Measurements from ENCODE around the gene COL15A1.

The COL15A1 gene

DNA sequence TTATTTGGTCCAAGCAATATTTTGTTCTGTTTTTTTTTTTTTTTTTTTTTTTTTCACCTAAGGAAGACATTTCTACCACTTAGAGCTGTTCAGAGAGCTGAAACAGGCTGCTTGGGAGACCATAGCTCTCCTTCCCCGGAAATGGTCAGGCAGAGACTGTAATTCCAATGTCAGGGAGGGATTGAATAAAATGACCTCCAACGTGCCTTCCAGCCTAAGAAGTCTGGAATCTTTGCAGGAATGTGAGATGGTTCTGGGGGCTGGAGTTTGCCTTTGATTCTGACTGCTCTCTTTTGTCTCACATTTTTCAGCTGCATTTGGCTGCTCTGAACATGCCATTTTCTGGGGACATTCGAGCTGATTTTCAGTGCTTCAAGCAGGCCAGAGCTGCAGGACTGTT, 122.9 kb downstream of the COL15A1 start:
- no peak for DNase-seq (ENCODE audit: extremely low spot score)
- CTCF ChIA-PET, result no interaction called here
- no peak for TF ChIP-seq LEF1 (IDR thresholded peaks at IDR 0.05; ENCODE audit: borderline replicate concordance)
- no peak for TF ChIP-seq FOXA1 (IDR thresholded peaks at IDR 0.05)
- TF ChIP-seq SP1 (IDR thresholded peaks at IDR 0.05), result no peak
- TF ChIP-seq FOXM1 (IDR thresholded peaks at IDR 0.05; ENCODE audit: borderline replicate concordance), result no peak
- no peak for TF ChIP-seq ARNT (IDR thresholded peaks at IDR 0.05)
- TF ChIP-seq ELF4 (IDR thresholded peaks at IDR 0.05), result no peak
- no peak for TF ChIP-seq BHLHE40 (IDR thresholded peaks at IDR 0.05; ENCODE audit: borderline replicate concordance)
- TF ChIP-seq SUZ12 (IDR thresholded peaks at IDR 0.05), result no peak
- no peak for TF ChIP-seq FOXK2 (IDR thresholded peaks at IDR 0.05)
- TF ChIP-seq HDGF (IDR thresholded peaks at IDR 0.05; ENCODE audit: borderline replicate concordance), result no peak
- POLR2A ChIA-PET, result no interaction called here

DNA sequence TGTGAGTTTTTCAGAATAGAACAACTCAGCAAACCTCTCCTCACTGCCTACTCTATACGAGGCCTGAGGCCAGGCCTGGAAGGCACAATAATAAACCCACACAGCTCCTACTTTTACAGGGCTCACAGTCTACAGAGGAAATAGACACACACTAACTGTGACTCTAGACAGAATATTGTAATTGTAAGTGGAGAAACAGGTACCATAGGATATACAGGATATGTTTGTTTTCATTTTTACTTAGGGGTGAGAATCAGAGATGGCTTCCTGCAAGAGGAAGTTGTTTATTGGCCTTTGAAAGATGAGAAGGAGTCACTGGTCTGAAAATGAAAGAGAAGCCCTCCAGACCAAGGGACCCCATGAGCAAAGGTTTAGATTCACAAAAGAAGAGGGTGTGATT, 125.4 kb downstream of the COL15A1 start:
- POLR2A ChIA-PET, result no interaction called here
- CTCF ChIA-PET, result no interaction called here
- no peak for DNase-seq (ENCODE audit: extremely low spot score)
- no peak for TF ChIP-seq HDGF (IDR thresholded peaks at IDR 0.05; ENCODE audit: borderline replicate concordance)
- no peak for TF ChIP-seq FOXK2 (IDR thresholded peaks at IDR 0.05)
- no peak for TF ChIP-seq PKNOX1 (IDR thresholded peaks at IDR 0.05)
- TF ChIP-seq ARNT (IDR thresholded peaks at IDR 0.05), result no peak
- no peak for TF ChIP-seq SP1 (IDR thresholded peaks at IDR 0.05)
- no peak for TF ChIP-seq ZNF384 (IDR thresholded peaks at IDR 0.05)
- TF ChIP-seq TARDBP (IDR thresholded peaks at IDR 0.05), result no peak
- TF ChIP-seq ELF4 (IDR thresholded peaks at IDR 0.05), result no peak
- no peak for TF ChIP-seq SUZ12 (IDR thresholded peaks at IDR 0.05)

GRCh38 chr9:99069546-99069945, 125.8 kb downstream of the COL15A1 start:
- ChIA-PET CTCF (no interaction called here), POLR2A (no interaction called here)
- TF ChIP-seq FOXK2 (IDR thresholded peaks at IDR 0.05), result no peak
- no peak for TF ChIP-seq BHLHE40 (IDR thresholded peaks at IDR 0.05; ENCODE audit: borderline replicate concordance)
- no peak for TF ChIP-seq FOXM1 (IDR thresholded peaks at IDR 0.05; ENCODE audit: borderline replicate concordance)
- no peak for TF ChIP-seq SUZ12 (IDR thresholded peaks at IDR 0.05)
- no peak for TF ChIP-seq PKNOX1 (IDR thresholded peaks at IDR 0.05)
- TF ChIP-seq ARNT (IDR thresholded peaks at IDR 0.05), result no peak
- TF ChIP-seq SP1 (IDR thresholded peaks at IDR 0.05), result no peak
- no peak for TF ChIP-seq LEF1 (IDR thresholded peaks at IDR 0.05; ENCODE audit: borderline replicate concordance)
- TF ChIP-seq CTBP1 (IDR thresholded peaks at IDR 0.05; ENCODE audit: borderline replicate concordance), result no peak
- TF ChIP-seq TARDBP (IDR thresholded peaks at IDR 0.05), result no peak
- no peak for TF ChIP-seq ZNF384 (IDR thresholded peaks at IDR 0.05)
- TF ChIP-seq NFRKB (IDR thresholded peaks at IDR 0.05), result no peak
- no peak for TF ChIP-seq ELF4 (IDR thresholded peaks at IDR 0.05)
- no peak for TF ChIP-seq L3MBTL2 (conservative IDR thresholded peaks at IDR 0.05)
- TF ChIP-seq FOXA1 (IDR thresholded peaks at IDR 0.05), result no peak
- no peak for TF ChIP-seq HDGF (IDR thresholded peaks at IDR 0.05; ENCODE audit: borderline replicate concordance)
- DNase-seq (ENCODE audit: extremely low spot score), result no peak

GRCh38 chr9:99070681-99071080, 127.0 kb downstream of the COL15A1 start:
- DNase-seq (ENCODE audit: extremely low spot score), result no peak
- CTCF ChIA-PET, result no interaction called here
- POLR2A ChIA-PET, result no interaction called here
- no peak for TF ChIP-seq FOXK2 (IDR thresholded peaks at IDR 0.05)
- TF ChIP-seq LEF1 (IDR thresholded peaks at IDR 0.05; ENCODE audit: borderline replicate concordance), result no peak
- no peak for TF ChIP-seq L3MBTL2 (conservative IDR thresholded peaks at IDR 0.05)
- TF ChIP-seq FOXM1 (IDR thresholded peaks at IDR 0.05; ENCODE audit: borderline replicate concordance), result no peak
- TF ChIP-seq SP1 (IDR thresholded peaks at IDR 0.05), result no peak
- TF ChIP-seq BHLHE40 (IDR thresholded peaks at IDR 0.05; ENCODE audit: borderline replicate concordance), result no peak
- TF ChIP-seq PKNOX1 (IDR thresholded peaks at IDR 0.05), result no peak

DNA sequence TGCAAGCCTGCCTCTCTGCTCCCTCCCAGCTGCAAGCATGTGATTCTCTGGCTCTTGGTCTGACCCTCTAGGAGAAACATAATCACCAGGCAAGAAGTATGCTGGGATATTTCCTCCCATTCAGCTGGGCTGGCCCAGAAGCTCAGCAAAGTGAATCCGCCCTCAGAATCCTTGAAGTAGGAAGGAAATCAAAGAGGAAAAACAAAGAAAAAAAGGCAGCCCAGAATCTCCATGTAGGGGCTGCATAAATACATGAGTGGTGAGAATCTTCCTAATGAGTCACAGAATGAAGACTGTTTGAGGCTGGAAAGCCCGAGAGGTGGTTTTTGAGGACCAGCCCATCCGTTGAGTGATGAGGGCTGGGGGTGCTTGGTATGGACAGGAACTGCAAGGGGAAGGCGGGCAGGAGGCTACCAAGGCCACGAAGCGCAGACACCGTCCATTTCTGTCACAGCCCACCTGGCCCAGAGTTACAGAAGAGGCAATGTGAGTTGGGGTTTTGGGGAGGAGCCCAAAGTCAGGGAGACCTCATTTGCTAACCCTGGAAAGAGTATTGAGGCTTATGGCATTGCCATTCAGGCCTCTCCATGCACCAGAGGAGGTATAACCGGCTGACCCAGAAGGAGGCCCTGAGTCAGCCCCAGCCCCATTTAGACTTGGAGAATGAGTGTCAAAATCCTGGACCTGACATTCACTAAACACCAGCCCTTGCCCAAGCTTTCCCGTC, 127.8 kb downstream of the COL15A1 start:
- no peak for DNase-seq (ENCODE audit: extremely low spot score)
- POLR2A ChIA-PET, result no interaction called here
- CTCF ChIA-PET, result no interaction called here
- no peak for TF ChIP-seq HDGF (IDR thresholded peaks at IDR 0.05; ENCODE audit: borderline replicate concordance)
- no peak for TF ChIP-seq NFRKB (IDR thresholded peaks at IDR 0.05)
- no peak for TF ChIP-seq SUZ12 (IDR thresholded peaks at IDR 0.05)
- no peak for TF ChIP-seq BHLHE40 (IDR thresholded peaks at IDR 0.05; ENCODE audit: borderline replicate concordance)
- no peak for TF ChIP-seq PKNOX1 (IDR thresholded peaks at IDR 0.05)
- TF ChIP-seq ARNT (IDR thresholded peaks at IDR 0.05), result no peak
- TF ChIP-seq LEF1 (IDR thresholded peaks at IDR 0.05; ENCODE audit: borderline replicate concordance), result no peak
- TF ChIP-seq CTBP1 (IDR thresholded peaks at IDR 0.05; ENCODE audit: borderline replicate concordance), result no peak
- TF ChIP-seq TARDBP (IDR thresholded peaks at IDR 0.05), result no peak
- no peak for TF ChIP-seq FOXA1 (IDR thresholded peaks at IDR 0.05)
- TF ChIP-seq ELF4 (IDR thresholded peaks at IDR 0.05), result no peak
- no peak for TF ChIP-seq FOXM1 (IDR thresholded peaks at IDR 0.05; ENCODE audit: borderline replicate concordance)
- no peak for TF ChIP-seq FOXK2 (IDR thresholded peaks at IDR 0.05)
- TF ChIP-seq ZNF384 (IDR thresholded peaks at IDR 0.05), result no peak
- no peak for TF ChIP-seq L3MBTL2 (conservative IDR thresholded peaks at IDR 0.05)
- no peak for TF ChIP-seq SP1 (IDR thresholded peaks at IDR 0.05)

DNA sequence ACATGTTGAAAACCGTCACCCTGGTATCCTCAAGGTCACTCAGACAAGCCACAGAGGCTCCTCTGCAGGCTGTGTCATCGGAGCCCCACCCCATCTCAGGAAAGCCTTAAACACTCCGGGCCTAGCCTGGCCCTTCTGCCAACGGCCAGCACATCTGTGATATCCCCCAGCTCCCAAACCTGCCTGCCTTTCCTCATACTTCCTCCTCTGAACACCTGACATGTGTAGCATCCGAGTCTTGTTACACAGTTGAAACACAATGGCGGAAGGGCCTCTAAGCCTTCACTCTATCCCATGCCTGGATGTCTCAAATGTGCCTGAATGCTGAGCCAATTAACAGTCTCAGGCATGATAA, 128.3 kb downstream of the COL15A1 start:
- ChIA-PET CTCF (no interaction called here), POLR2A (no interaction called here)
- TF ChIP-seq FOXA1 (IDR thresholded peaks at IDR 0.05) (no peak), PKNOX1 (IDR thresholded peaks at IDR 0.05) (no peak), HDGF (IDR thresholded peaks at IDR 0.05; ENCODE audit: borderline replicate concordance) (no peak), L3MBTL2 (conservative IDR thresholded peaks at IDR 0.05) (no peak), CTBP1 (IDR thresholded peaks at IDR 0.05; ENCODE audit: borderline replicate concordance) (no peak), SUZ12 (IDR thresholded peaks at IDR 0.05) (no peak), ELF4 (IDR thresholded peaks at IDR 0.05) (no peak), ARNT (IDR thresholded peaks at IDR 0.05) (no peak), BHLHE40 (IDR thresholded peaks at IDR 0.05; ENCODE audit: borderline replicate concordance) (no peak), TARDBP (IDR thresholded peaks at IDR 0.05) (no peak), LEF1 (IDR thresholded peaks at IDR 0.05; ENCODE audit: borderline replicate concordance) (no peak), SP1 (IDR thresholded peaks at IDR 0.05) (no peak), NFRKB (IDR thresholded peaks at IDR 0.05) (no peak), FOXM1 (IDR thresholded peaks at IDR 0.05; ENCODE audit: borderline replicate concordance) (no peak), ZNF384 (IDR thresholded peaks at IDR 0.05) (no peak), FOXK2 (IDR thresholded peaks at IDR 0.05) (no peak)
- DNase-seq (ENCODE audit: extremely low spot score), result no peak
